ENCODE measurements around the gene MYO18A.

MYO18A gene

GRCh38 chr17:29041091-29041490 is 139.1 kb downstream of the MYO18A start:
- Histone ChIP-seq H3K79me2 (ENCODE audit: low read length) (no peaks in the 10 kb centered on the region), H3K9me2 (replicated peaks; ENCODE audit: insufficient read depth, low read length) (no peaks in the 10 kb centered on the region), H4K20me1 (ENCODE audit: insufficient read depth, low read length) (no peaks in the 10 kb centered on the region), H3K9me3 (replicated peaks; ENCODE audit: insufficient read depth, low read length) (no peaks in the 10 kb centered on the region), H3K36me3 (replicated peaks; ENCODE audit: insufficient read depth, low read length) (no peaks in the 10 kb centered on the region), H3K4me1 (ENCODE audit: low read length) (peaks cover 14% of the 10 kb centered on the region), H3K9ac (ENCODE audit: low read length) (no peak overlapping the region), H3K27me3 (replicated peaks; ENCODE audit: insufficient read depth, low read length) (no peaks in the 10 kb centered on the region), H3K27ac (ENCODE audit: low read length) (no peak overlapping the region), H3F3A (ENCODE audit: insufficient read depth, low read length) (peaks cover 10% of the 10 kb centered on the region; the same call in 1 of the 2 replicates), H3K4me3 (ENCODE audit: low read length) (no peak overlapping the region), H2AFZ (ENCODE audit: low read length) (no peak overlapping the region), H3K4me2 (ENCODE audit: low read depth, low read length) (no peak overlapping the region)
- no peak for DNase-seq
- TF ChIP-seq EZH2 (optimal IDR thresholded peaks at IDR 0.05; ENCODE audit: low read depth, low read length) (no peak), CTCF (IDR thresholded peaks at IDR 0.05; ENCODE audit: low read length) (no peak), EZH2phosphoT487 (IDR thresholded peaks at IDR 0.05; ENCODE audit: low read length) (no peak)

- H3K79me2 ChIP-seq (ENCODE audit: low read length): no peaks in the 10 kb centered on the region
- H4K20me1 ChIP-seq (ENCODE audit: insufficient read depth, low read length): no peaks in the 10 kb centered on the region
- no peak overlapping the region for H3K4me2 ChIP-seq (ENCODE audit: low read depth, low read length)
- H3K36me3 ChIP-seq (replicated peaks; ENCODE audit: insufficient read depth, low read length): no peaks in the 10 kb centered on the region
- peaks cover 10% of the 10 kb centered on the region; the same call in 1 of the 2 replicates for H3F3A ChIP-seq (ENCODE audit: insufficient read depth, low read length)
- no peak overlapping the region for H2AFZ ChIP-seq (ENCODE audit: low read length)
- H3K9me2 ChIP-seq (replicated peaks; ENCODE audit: insufficient read depth, low read length): no peaks in the 10 kb centered on the region
- no peaks in the 10 kb centered on the region for H3K9me3 ChIP-seq (replicated peaks; ENCODE audit: insufficient read depth, low read length)
- TF ChIP-seq EZH2 (optimal IDR thresholded peaks at IDR 0.05; ENCODE audit: low read depth, low read length): no peak
- no peak for TF ChIP-seq CTCF (IDR thresholded peaks at IDR 0.05; ENCODE audit: low read length)
- TF ChIP-seq EZH2phosphoT487 (IDR thresholded peaks at IDR 0.05; ENCODE audit: low read length): no peak
- no peak overlapping the region for H3K9ac ChIP-seq (ENCODE audit: low read length)
- H3K4me1 ChIP-seq (ENCODE audit: low read length): peaks cover 14% of the 10 kb centered on the region
- H3K4me3 ChIP-seq (ENCODE audit: low read length): no peak overlapping the region
- DNase-seq: no peak
- no peak overlapping the region for H3K27ac ChIP-seq (ENCODE audit: low read length)
- H3K27me3 ChIP-seq (replicated peaks; ENCODE audit: insufficient read depth, low read length): 0 out of 2 replicates have a peak, but pooled peaks cover 4% of the 10 kb centered on the region
These were observed 140.2 kb downstream of the MYO18A start for GRCh38 chr17:29039764-29040598.

- Histone ChIP-seq H3K9ac (ENCODE audit: low read length) (no peak overlapping the region), H4K20me1 (ENCODE audit: insufficient read depth, low read length) (no peaks in the 10 kb centered on the region), H3K4me1 (ENCODE audit: low read length) (peaks cover 10% of the 10 kb centered on the region), H3K9me2 (replicated peaks; ENCODE audit: insufficient read depth, low read length) (no peaks in the 10 kb centered on the region), H3K79me2 (ENCODE audit: low read length) (no peaks in the 10 kb centered on the region), H3K27me3 (replicated peaks; ENCODE audit: insufficient read depth, low read length) (peaks cover 21% of the 10 kb centered on the region), H3K9me3 (replicated peaks; ENCODE audit: insufficient read depth, low read length) (no peaks in the 10 kb centered on the region), H3F3A (ENCODE audit: insufficient read depth, low read length) (0 out of 2 replicates have a peak, but pooled peaks cover 5% of the 10 kb centered on the region), H3K4me2 (ENCODE audit: low read depth, low read length) (no peak overlapping the region), H2AFZ (ENCODE audit: low read length) (no peak overlapping the region), H3K27ac (ENCODE audit: low read length) (no peak overlapping the region), H3K36me3 (replicated peaks; ENCODE audit: insufficient read depth, low read length) (no peaks in the 10 kb centered on the region), H3K4me3 (ENCODE audit: low read length) (no peak overlapping the region)
- no peak for DNase-seq
- TF ChIP-seq EZH2 (optimal IDR thresholded peaks at IDR 0.05; ENCODE audit: low read depth, low read length): no peak
These were observed 142.0 kb downstream of the MYO18A start for GRCh38 chr17:29038085-29038795.
